ENCODE results near the gene PLAU. TPM values are rescaled to one million over a fixed set of nuclear protein-coding genes. Genes with fewer than 3 reads are reported as not detected.

Gene PLAU
- total RNA-seq, 1 experiment from 2014 or later: 1,582 TPM

DNA sequence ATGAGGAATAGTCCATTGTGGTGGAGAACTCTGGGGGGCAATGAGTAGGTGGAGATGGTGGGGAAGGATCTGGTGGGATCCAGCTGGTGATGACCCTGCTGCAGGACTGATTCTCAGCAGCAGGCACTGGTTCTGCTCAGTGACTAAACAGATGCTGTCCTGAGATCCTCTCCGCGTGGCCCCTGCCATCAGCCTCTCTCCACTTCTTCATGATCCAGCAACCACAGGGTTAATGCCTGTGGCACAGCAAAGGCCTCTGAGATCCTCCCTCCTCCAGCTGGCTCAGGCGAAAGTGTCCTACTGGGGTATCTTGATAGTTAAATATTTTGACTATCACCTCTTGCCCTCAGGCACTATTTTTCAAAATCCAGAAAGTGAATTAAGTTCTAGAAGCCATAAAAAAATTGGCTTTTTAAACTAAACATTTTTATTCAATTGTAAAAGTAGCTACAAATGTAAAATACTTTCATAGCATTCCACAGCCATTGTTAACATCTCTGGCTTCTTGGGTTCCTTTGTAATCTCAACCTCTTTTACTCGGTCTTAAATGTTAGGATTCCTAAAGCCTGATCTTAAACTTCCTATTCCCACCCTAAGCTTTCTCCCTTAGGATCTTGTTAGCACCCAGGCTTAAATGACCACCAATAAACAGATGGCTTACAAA, 13.1 kb downstream of the PLAU start:
- TF ChIP-seq EZH2phosphoT487 (IDR thresholded peaks at IDR 0.05; ENCODE audit: borderline replicate concordance, low read length): no peak
- TF ChIP-seq EZH2 (IDR thresholded peaks at IDR 0.05; ENCODE audit: low read length, unreplicated experiment): no peak
- TF ChIP-seq, protein P1, sequence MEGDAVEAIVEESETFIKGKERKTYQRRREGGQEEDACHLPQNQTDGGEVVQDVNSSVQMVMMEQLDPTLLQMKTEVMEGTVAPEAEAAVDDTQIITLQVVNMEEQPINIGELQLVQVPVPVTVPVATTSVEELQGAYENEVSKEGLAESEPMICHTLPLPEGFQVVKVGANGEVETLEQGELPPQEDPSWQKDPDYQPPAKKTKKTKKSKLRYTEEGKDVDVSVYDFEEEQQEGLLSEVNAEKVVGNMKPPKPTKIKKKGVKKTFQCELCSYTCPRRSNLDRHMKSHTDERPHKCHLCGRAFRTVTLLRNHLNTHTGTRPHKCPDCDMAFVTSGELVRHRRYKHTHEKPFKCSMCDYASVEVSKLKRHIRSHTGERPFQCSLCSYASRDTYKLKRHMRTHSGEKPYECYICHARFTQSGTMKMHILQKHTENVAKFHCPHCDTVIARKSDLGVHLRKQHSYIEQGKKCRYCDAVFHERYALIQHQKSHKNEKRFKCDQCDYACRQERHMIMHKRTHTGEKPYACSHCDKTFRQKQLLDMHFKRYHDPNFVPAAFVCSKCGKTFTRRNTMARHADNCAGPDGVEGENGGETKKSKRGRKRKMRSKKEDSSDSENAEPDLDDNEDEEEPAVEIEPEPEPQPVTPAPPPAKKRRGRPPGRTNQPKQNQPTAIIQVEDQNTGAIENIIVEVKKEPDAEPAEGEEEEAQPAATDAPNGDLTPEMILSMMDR (conservative IDR thresholded peaks at IDR 0.05; ENCODE audit: low read depth, low read length): no peak
- Histone ChIP-seq H3K27ac (ENCODE audit: low read length) (no peak overlapping the region), H3K36me3 (ENCODE audit: low read depth, low read length) (no peaks in the 10 kb centered on the region), H3K9ac (ENCODE audit: low read length) (no peak overlapping the region), H2AFZ (ENCODE audit: low read length) (no peak overlapping the region), H3K4me3 (ENCODE audit: low read length) (no peak overlapping the region), H3F3A (ENCODE audit: low read length, unreplicated experiment) (no peaks in the 10 kb centered on the region), H3K9me2 (replicated peaks; ENCODE audit: low read length) (no peaks in the 10 kb centered on the region), H3K4me2 (ENCODE audit: low read length) (no peak overlapping the region), H3K79me2 (ENCODE audit: low read length) (no peaks in the 10 kb centered on the region), H4K20me1 (ENCODE audit: low read length) (no peaks in the 10 kb centered on the region), H3K9me3 (ENCODE audit: low read length) (no peaks in the 10 kb centered on the region), H3K27me3 (ENCODE audit: low read length) (no peaks in the 10 kb centered on the region), H3K4me1 (ENCODE audit: insufficient read depth, low read length) (peaks cover 7% of the 10 kb centered on the region; the same call in 1 of the 2 replicates)
- no TSS peak for BruUV-seq (replicated peaks)
- ChIA-PET POLR2A (ENCODE audit: unreplicated experiment) (no interaction called here), CTCF (interaction anchor here (0.8 kb wide), 1 partner anchor 16 kb away, joined by 3 read pairs; no protein-coding TSS in a partner anchor)
- no peak for DNase-seq
- intact Hi-C loops (cut with micrococcal nuclease): no loop called here
- no peak for ATAC-seq

DNA sequence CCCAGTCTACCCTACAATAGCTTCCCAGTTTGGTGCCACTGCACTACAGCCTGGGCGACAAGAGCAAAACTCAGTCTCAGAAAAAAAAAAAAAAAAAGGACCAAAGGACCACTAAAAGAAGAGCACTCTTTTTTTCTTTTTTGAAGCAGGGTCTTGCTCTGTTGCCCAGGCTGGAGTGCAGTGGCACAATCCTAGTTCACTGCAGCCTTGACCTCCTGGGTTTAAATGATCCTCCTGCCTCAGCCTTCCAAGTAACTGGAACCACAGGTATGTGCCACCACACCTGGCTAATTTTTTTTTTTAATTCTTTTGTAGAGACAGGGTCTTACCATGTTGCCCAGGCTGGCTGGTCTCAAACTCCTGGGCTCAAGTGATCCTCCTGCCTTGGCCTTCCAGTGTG, 14.0 kb downstream of the PLAU start:
- H3K79me2 ChIP-seq (ENCODE audit: low read length): no peaks in the 10 kb centered on the region
- TF ChIP-seq EZH2phosphoT487 (IDR thresholded peaks at IDR 0.05; ENCODE audit: borderline replicate concordance, low read length): no peak
- H3K27ac ChIP-seq (ENCODE audit: low read length): no peak overlapping the region
- H2AFZ ChIP-seq (ENCODE audit: low read length): no peak overlapping the region
- H3K27me3 ChIP-seq (ENCODE audit: low read length): no peaks in the 10 kb centered on the region
- DNase-seq (no peak), ATAC-seq (no peak)
- intact Hi-C loops (cut with micrococcal nuclease): no loop called here
- H3K36me3 ChIP-seq (ENCODE audit: low read depth, low read length): no peaks in the 10 kb centered on the region
- H3K9me2 ChIP-seq (replicated peaks; ENCODE audit: low read length): no peaks in the 10 kb centered on the region
- POLR2A ChIA-PET (ENCODE audit: unreplicated experiment): no interaction called here
- CTCF ChIA-PET: interaction anchor here (0.8 kb wide), 1 partner anchor 15 kb away, joined by 3 read pairs; no protein-coding TSS in a partner anchor
- no peaks in the 10 kb centered on the region for H3K9me3 ChIP-seq (ENCODE audit: low read length)
- no peaks in the 10 kb centered on the region for H3F3A ChIP-seq (ENCODE audit: low read length, unreplicated experiment)
- H3K9ac ChIP-seq (ENCODE audit: low read length): no peak overlapping the region
- no peak overlapping the region for H3K4me2 ChIP-seq (ENCODE audit: low read length)
- no peaks in the 10 kb centered on the region for H4K20me1 ChIP-seq (ENCODE audit: low read length)
- no peak overlapping the region for H3K4me3 ChIP-seq (ENCODE audit: low read length)
- H3K4me1 ChIP-seq (ENCODE audit: insufficient read depth, low read length): peaks cover 4% of the 10 kb centered on the region; the same call in 1 of the 2 replicates
- no TSS peak for BruUV-seq (replicated peaks)

DNA sequence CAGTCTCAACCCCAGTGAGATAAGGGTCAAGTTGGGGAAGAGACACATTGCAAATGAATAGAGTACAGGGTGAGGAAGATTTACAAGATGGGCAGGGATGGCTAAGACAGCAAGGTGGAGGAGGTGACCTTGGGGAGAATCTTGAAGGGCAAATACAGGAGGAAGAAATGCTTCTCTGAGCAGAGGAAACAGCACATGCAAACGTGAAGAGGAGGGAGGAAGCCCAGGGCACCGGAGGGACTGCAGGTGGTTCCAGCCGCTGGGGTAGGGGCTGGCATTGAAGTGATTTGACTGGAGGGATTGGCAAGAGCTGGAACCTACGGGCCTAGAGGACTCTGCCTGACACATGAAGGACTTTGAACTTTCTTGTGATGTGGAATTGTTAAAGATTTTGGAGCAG, 14.6 kb downstream of the PLAU start:
- H3K4me2 ChIP-seq (ENCODE audit: low read length): no peak overlapping the region
- intact Hi-C loops (cut with micrococcal nuclease): no loop called here
- no peak for DNase-seq

More for the DNA sequence above, 14.6 kb downstream of the PLAU start:
- ChIA-PET CTCF (interaction anchor here (1.2 kb wide), 1 partner anchor 15 kb away, joined by 5 read pairs; no protein-coding TSS in a partner anchor), POLR2A (ENCODE audit: unreplicated experiment) (no interaction called here)
- Histone ChIP-seq H3K4me3 (ENCODE audit: low read length) (no peak overlapping the region), H3F3A (ENCODE audit: low read length, unreplicated experiment) (no peaks in the 10 kb centered on the region), H3K9me2 (replicated peaks; ENCODE audit: low read length) (no peaks in the 10 kb centered on the region), H3K9me3 (ENCODE audit: low read length) (no peaks in the 10 kb centered on the region), H3K79me2 (ENCODE audit: low read length) (no peaks in the 10 kb centered on the region), H4K20me1 (ENCODE audit: low read length) (no peaks in the 10 kb centered on the region), H3K27ac (ENCODE audit: low read length) (no peak overlapping the region), H3K9ac (ENCODE audit: low read length) (no peak overlapping the region), H2AFZ (ENCODE audit: low read length) (no peak overlapping the region), H3K27me3 (ENCODE audit: low read length) (no peaks in the 10 kb centered on the region), H3K4me1 (ENCODE audit: insufficient read depth, low read length) (no peaks in the 10 kb centered on the region), H3K36me3 (ENCODE audit: low read depth, low read length) (no peaks in the 10 kb centered on the region)
- no peak for TF ChIP-seq EZH2phosphoT487 (IDR thresholded peaks at IDR 0.05; ENCODE audit: borderline replicate concordance, low read length)
- TF ChIP-seq, protein P1 (conservative IDR thresholded peaks at IDR 0.05; ENCODE audit: low read depth, low read length): no peak
- TF ChIP-seq EZH2 (IDR thresholded peaks at IDR 0.05; ENCODE audit: low read length, unreplicated experiment): no peak
- BruUV-seq (replicated peaks): no TSS peak
- no peak for ATAC-seq
